A673 (cell line): ENCODE data around the gene KCNA3.

Experiments
- EZH2 ChIP-seq: fragments of 200-600 bp; sonication (generic); IDR thresholded peaks from 2 replicates; pipeline ENCODE4 v1.6.1; 2017; ENCODE audit warnings: borderline replicate concordance, low read depth, mild to moderate bottlenecking, mixed read lengths, antibody characterized with exemption, low read length; ENCODE audit not compliant: poor library complexity, severe bottlenecking
- TF ChIP-seq, protein P1 (sequence below): fragments of 300-800, 200-600 bp; sonication (generic); conservative IDR thresholded peaks from 2 replicates; pipeline ENCODE4 v1.5.1; 2017; ENCODE audit warnings: low read depth, mild to moderate bottlenecking, antibody characterized with exemption, low read length, moderate library complexity, mixed read lengths

DNA sequence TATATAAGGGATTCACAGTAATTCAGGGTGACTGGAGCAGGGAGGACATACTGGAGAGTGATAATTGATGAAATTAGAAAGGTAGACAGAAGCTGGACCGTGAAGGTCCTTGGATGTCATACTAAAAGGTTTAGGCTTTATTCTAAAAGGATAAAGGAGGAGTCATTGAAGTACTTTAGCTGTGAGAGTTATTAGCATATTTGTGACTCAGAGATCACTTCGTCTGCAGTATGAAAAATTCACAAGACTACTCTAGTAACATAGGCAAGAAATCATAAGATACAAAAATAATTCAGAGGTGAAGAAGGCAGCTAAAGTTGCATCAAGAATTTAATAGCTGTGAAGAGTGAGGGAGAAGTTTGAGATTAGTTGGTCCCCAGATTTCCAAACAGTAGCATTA, 26.3 kb downstream of the KCNA3 start:
- no peak for TF ChIP-seq EZH2
- TF ChIP-seq, protein P1, sequence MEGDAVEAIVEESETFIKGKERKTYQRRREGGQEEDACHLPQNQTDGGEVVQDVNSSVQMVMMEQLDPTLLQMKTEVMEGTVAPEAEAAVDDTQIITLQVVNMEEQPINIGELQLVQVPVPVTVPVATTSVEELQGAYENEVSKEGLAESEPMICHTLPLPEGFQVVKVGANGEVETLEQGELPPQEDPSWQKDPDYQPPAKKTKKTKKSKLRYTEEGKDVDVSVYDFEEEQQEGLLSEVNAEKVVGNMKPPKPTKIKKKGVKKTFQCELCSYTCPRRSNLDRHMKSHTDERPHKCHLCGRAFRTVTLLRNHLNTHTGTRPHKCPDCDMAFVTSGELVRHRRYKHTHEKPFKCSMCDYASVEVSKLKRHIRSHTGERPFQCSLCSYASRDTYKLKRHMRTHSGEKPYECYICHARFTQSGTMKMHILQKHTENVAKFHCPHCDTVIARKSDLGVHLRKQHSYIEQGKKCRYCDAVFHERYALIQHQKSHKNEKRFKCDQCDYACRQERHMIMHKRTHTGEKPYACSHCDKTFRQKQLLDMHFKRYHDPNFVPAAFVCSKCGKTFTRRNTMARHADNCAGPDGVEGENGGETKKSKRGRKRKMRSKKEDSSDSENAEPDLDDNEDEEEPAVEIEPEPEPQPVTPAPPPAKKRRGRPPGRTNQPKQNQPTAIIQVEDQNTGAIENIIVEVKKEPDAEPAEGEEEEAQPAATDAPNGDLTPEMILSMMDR: no peak
